Retinal pigment epithelial cell (primary cell): ENCODE data around the gene SYTL2.

Experiments
- DNase-seq: peaks from one replicate; pipeline ENCODE4 v3.0.0-alpha.2; 2010; ENCODE audit warnings: low read depth
- H3K4me3 ChIP-seq: 2 replicates; pipeline ENCODE4 v1.5.1; 2011; ENCODE audit warnings: mild to moderate bottlenecking, low read length, control low read depth, moderate library complexity
- CTCF ChIP-seq: conservative IDR thresholded peaks from 2 replicates; pipeline ENCODE4 v1.5.1; 2011; ENCODE audit warnings: low read depth, low read length, control low read depth, inconsistent platforms

Gene SYTL2

GRCh38 chr11:85813721-85814120 lies 2.8 kb upstream of the SYTL2 start:
- H3K4me3 ChIP-seq = no peak overlapping the region
- TF ChIP-seq CTCF = no peak
- DNase-seq = no peak

GRCh38 chr11:85811624-85812023 lies 683 bp upstream of the SYTL2 start:
- TF ChIP-seq CTCF = no peak
- peak overlapping the region; percentile 44 for H3K4me3 ChIP-seq
- DNase-seq = no peak

- no peak for DNase-seq
- no peak for TF ChIP-seq CTCF
- peak overlapping the region; percentile 50 for H3K4me3 ChIP-seq
Observed at GRCh38 chr11:85810521-85810870, 445 bp downstream of the SYTL2 start.

GRCh38 chr11:85809863-85810262 lies 1.1 kb downstream of the SYTL2 start:
- peak; percentile 40 for TF ChIP-seq CTCF
- no peak for DNase-seq
- H3K4me3 ChIP-seq = no peak overlapping the region

- no peak for TF ChIP-seq CTCF
- no peak for DNase-seq
- no peak overlapping the region for H3K4me3 ChIP-seq
Observed at GRCh38 chr11:85809191-85809590, 1.8 kb downstream of the SYTL2 start.

GRCh38 chr11:85806876-85807275 lies 4.1 kb downstream of the SYTL2 start:
- no peak overlapping the region for H3K4me3 ChIP-seq
- no peak for TF ChIP-seq CTCF
- DNase-seq = no peak

- no peak overlapping the region for H3K4me3 ChIP-seq
- no peak for DNase-seq
- no peak for TF ChIP-seq CTCF
Observed at GRCh38 chr11:85806016-85806415, 4.9 kb downstream of the SYTL2 start.
